Stimulated activated CD8-positive, alpha-beta memory T cell treated with anti-CD3 and anti-CD28 coated beads, Interleukin-4, amount 100 ng/mL, for 24 hours (primary cell): ENCODE results near the gene PRDM16.

Experiments
- DNase-seq: peaks from one replicate; pipeline ENCODE4 v3.0.0-alpha.2; 2020; ENCODE audit warnings: low read depth

Gene PRDM16

GRCh38 chr1:3433596-3434320, 364.8 kb downstream of the PRDM16 start:
- no peak for DNase-seq

- DNase-seq = no peak
Observed at GRCh38 chr1:3434406-3435110, 365.6 kb downstream of the PRDM16 start.

- DNase-seq = no peak
Observed at GRCh38 chr1:3435666-3436065, 366.7 kb downstream of the PRDM16 start.

GRCh38 chr1:3436451-3436850, 367.4 kb downstream of the PRDM16 start:
- DNase-seq = no peak

- DNase-seq = no peak
Observed at GRCh38 chr1:3436901-3437300, 367.9 kb downstream of the PRDM16 start.

GRCh38 chr1:3438661-3439180, 369.7 kb downstream of the PRDM16 start:
- no peak for DNase-seq

- no peak for DNase-seq
Observed at GRCh38 chr1:3439346-3440299, 370.6 kb downstream of the PRDM16 start.

GRCh38 chr1:3440300-3440681, 371.3 kb downstream of the PRDM16 start:
- DNase-seq = no peak

- no peak for DNase-seq
Observed at GRCh38 chr1:3440711-3441409, 371.9 kb downstream of the PRDM16 start.

GRCh38 chr1:3441410-3441847, 372.4 kb downstream of the PRDM16 start:
- DNase-seq = no peak

- DNase-seq = no peak
Observed at GRCh38 chr1:3441880-3442279, 372.9 kb downstream of the PRDM16 start.

GRCh38 chr1:3442331-3442730, 373.3 kb downstream of the PRDM16 start:
- no peak for DNase-seq

- no peak for DNase-seq
Observed at GRCh38 chr1:3442901-3443300, 373.9 kb downstream of the PRDM16 start.

GRCh38 chr1:3443807-3444206, 374.8 kb downstream of the PRDM16 start:
- no peak for DNase-seq

- DNase-seq = no peak
Observed at GRCh38 chr1:3444298-3444697, 375.3 kb downstream of the PRDM16 start.

- no peak for DNase-seq
Observed at GRCh38 chr1:3444736-3445135, 375.7 kb downstream of the PRDM16 start.

GRCh38 chr1:3450202-3450863, 381.3 kb downstream of the PRDM16 start:
- no peak for DNase-seq

- DNase-seq = no peak
Observed at GRCh38 chr1:3450983-3451382, 382.0 kb downstream of the PRDM16 start.

GRCh38 chr1:3451994-3452865, 383.2 kb downstream of the PRDM16 start:
- no peak for DNase-seq

GRCh38 chr1:3452866-3453175, 383.8 kb downstream of the PRDM16 start:
- DNase-seq = no peak
